Activated effector memory CD4-positive, alpha-beta T cell treated with anti-CD3 and anti-CD28 coated beads, Interleukin-2, amount 50 U/mL, for 16 hours (primary cell): ENCODE data around the gene SUN5.
"Not testable (repeated sequence)": the region's sequence is repeated elsewhere in the genome, so short reads cannot be mapped to it uniquely, and the experiment has no call there.

Experiments
- DNase-seq: peaks from one replicate; pipeline ENCODE4 v3.0.0-alpha.2; 2020

Gene SUN5

GRCh38 chr20:32975698-32976674 is 28.2 kb downstream of the SUN5 start:
- DNase-seq, result no peak

- DNase-seq, result not testable (repeated sequence)
These were observed 29.1 kb downstream of the SUN5 start for GRCh38 chr20:32975121-32975520.

GRCh38 chr20:32974204-32975064 is 29.8 kb downstream of the SUN5 start:
- DNase-seq, result not testable (repeated sequence)

GRCh38 chr20:32973077-32973717 is 31.0 kb downstream of the SUN5 start:
- DNase-seq, result no peak

- DNase-seq, result peak; percentile 91
These were observed 31.8 kb downstream of the SUN5 start for GRCh38 chr20:32972181-32973076.

GRCh38 chr20:32971703-32972161 is 32.5 kb downstream of the SUN5 start:
- no peak for DNase-seq

GRCh38 chr20:32970973-32971300 is 33.3 kb downstream of the SUN5 start:
- no peak for DNase-seq

- DNase-seq, result no peak
These were observed 33.9 kb downstream of the SUN5 start for GRCh38 chr20:32970115-32970972.

GRCh38 chr20:32969356-32970114 is 34.7 kb downstream of the SUN5 start:
- no peak for DNase-seq

- no peak for DNase-seq
These were observed 35.6 kb downstream of the SUN5 start for GRCh38 chr20:32968478-32969241.

GRCh38 chr20:32967961-32968457 is 36.2 kb downstream of the SUN5 start:
- DNase-seq, result peak; percentile 79

- DNase-seq, result peak; percentile 79
These were observed 37.1 kb downstream of the SUN5 start for GRCh38 chr20:32966881-32967781.

- DNase-seq, result no peak
These were observed 37.9 kb downstream of the SUN5 start for GRCh38 chr20:32966382-32966781.

- peak; percentile 75 for DNase-seq
These were observed 38.5 kb downstream of the SUN5 start for GRCh38 chr20:32965581-32966373.

GRCh38 chr20:32965115-32965514 is 39.1 kb downstream of the SUN5 start:
- DNase-seq, result no peak

GRCh38 chr20:32964575-32964974 is 39.7 kb downstream of the SUN5 start:
- DNase-seq, result no peak

GRCh38 chr20:32963176-32963575 is 41.1 kb downstream of the SUN5 start:
- peak; percentile 46 for DNase-seq
